HT1080 (cell line): Measurements from ENCODE around the gene FAM184B. TPM values are rescaled to one million over a fixed set of nuclear protein-coding genes. Genes with fewer than 3 reads are reported as not detected.
A peak's percentile ranks its signal among the peaks of the same experiment; 100 is the strongest.

Experiments
- DNase-seq: peaks from one replicate; pipeline ENCODE4 v3.0.0-alpha.2; 2015; ENCODE audit warnings: low read depth
- total RNA-seq: library from RNA; depleted of rRNA; stranded (reverse); fragments of >200 nt; shearing (Covaris generic); gene quantifications from 2 replicates; pipeline ENCODE4 v1.2.3, GENCODE V29; 2014; rRNA removed

Gene FAM184B
- total RNA-seq, 1 experiment from 2014 or later = 0.02 TPM

DNA sequence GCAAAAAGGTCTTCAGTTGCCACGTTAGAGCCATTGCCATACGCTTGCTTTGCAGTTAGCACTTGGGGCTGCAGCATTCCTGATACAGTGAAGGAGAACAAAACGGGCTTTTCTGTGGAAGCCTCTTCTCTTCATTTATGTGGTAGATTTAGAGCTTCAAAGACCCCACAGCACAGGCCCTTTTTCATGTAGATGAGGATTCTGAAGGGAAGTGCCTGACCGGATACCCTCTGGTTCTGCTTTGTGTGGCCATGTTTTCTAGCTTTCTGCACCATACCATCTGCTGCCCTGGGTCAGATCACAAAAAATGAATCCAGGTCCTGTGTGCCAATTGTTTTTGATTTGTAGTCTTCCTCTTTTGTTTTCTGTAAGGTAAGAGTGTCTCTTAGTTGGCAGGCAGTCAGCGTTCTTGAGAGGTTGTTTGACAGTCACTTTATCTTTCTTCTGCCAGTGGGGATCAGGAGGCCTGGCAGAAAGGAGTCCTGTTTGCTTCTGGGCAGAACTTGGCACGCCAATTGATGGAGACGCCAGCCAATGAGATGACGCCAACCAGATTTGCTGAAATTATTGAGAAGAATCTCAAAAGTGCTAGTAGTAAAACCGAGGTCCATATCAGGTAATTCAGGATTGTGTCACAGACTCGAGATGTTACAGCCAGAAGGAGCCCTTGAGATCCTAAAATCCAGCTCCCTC is 196.8 kb downstream of the FAM184B start:
- no peak for DNase-seq

DNA sequence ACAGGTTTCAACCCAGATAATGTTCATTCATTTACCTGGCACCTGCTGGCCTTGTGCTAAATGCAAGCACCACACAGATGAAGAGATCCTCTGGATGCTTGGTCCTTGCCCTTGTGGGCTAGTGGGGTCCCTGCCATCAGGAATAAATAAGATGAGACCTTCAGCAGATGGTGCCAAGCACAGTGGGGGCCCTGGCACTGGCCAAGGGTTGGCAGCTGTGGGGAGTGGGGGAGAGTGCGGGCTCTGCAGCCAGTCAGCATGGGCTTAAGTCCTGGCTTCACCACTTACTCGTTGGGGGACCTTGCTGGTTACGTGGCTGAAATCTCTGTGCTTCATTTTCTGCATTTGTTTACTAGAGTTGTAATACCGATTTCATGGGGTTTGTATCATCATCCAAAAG is 197.5 kb downstream of the FAM184B start:
- no peak for DNase-seq

DNA sequence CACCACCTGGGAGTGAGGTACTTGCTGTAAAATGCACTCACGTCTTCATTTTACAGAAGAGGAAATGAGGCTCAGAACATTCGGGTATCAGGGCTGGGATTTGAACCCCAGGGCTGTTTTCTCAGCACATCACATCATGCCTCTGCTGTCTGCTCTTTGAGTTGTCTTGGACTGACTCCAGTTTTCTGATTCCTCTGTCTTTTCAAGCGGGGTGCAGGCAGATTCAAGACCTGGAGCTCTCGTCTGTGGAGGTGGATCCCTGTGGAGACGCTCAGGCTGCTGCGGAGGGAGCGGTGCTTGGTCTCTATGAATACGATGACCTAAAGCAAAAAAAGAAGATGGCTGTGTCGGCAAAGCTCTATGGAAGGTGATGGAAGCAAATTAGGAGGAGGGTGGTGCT is 198.1 kb downstream of the FAM184B start:
- no peak for DNase-seq

DNA sequence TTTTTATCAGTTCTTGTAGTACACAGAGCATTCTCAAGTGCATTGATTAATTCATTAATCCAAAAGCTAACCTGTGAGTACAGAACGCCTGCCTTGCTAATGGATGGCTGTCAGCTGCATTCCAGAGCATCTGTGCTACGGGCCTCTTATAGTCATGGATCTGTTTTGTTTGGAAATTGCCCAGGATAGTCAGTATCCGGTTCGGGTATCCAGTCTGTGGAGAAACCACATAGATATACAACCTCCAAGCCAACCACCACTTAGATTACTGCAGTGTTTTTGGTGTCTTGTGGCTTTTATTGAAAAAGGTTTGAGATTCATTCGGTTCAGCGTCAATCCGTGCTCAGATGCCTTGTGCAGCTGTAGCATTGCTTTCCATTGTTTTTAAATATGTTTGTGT is 200.5 kb downstream of the FAM184B start:
- DNase-seq = peak; percentile 69

Other genes with a start within 250 kb of the FAM184B start
- 92.5 and 93.4 TPM in 2 replicates for gene LAP3, start 204.4 kb downstream of the FAM184B start, total RNA-seq
- 8.6 and 29.2 TPM in 2 replicates for gene MED28, start 167.0 kb downstream of the FAM184B start, total RNA-seq
- 44.5 and 46.4 TPM in 2 replicates for gene DCAF16, start 29.1 kb upstream of the FAM184B start, total RNA-seq
- gene NCAPG, start 29.4 kb upstream of the FAM184B start, total RNA-seq = 71.6 and 79.6 TPM in 2 replicates
- 15.9 and 20.0 TPM in 2 replicates for gene LCORL, start 240.1 kb upstream of the FAM184B start, total RNA-seq